ENCODE data around the gene POLQ. TPM values are rescaled to one million over a fixed set of nuclear protein-coding genes. Genes with fewer than 3 reads are reported as not detected.

Gene POLQ
- total and polyA plus RNA-seq, 10 of the 15 experiments (the other 5 are each of a cell fraction or from before 2014, with no cell fraction given): 3.3 to 22.4 (median 15.9) TPM

DNA sequence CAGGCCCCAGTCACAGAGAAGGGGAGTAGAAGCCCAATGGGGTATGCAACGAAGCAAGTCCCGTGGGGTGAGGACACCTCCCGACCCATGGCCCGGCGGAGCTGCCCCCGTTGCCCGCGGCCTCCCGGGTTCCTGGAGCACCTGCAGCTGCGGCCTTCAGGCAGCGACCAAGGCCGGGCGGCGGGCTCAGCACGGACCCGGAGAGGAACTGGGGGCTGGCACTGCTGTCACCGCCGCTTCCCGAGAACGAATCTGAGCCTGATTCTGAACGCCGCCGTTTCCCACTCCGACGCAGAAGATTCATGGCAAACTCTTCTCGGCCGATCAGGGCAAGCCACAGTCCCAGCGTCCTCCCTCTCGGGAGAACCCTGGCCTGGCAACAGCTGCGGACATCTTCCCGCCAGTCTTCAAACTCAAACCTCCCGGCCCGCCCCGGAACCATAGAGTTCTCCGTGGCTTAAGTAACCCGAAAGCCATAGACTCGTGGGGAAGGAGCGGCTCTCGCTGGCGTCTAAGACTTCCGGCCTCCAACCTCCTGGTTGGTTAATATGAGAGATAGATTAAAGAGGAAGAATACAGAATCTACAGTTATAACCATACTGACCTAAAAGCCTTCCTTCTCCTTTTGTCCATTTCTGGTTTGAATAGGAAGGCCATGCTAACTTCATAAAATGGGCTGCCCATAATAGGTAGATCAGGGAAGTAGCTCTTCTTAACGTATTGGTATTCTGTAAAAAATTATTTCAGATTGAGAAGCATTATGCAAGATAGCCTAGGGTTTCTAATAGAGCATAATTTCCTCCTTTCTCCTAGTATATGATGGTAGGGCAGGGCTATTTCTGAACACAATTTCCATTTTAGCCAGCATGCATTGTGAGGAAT is at the start of gene POLQ (continued):
- TF ChIP-seq ZBTB4 (CRISPR knock-in tag; IDR thresholded peaks at IDR 0.05) (no peak), MAX (IDR thresholded peaks at IDR 0.05; ENCODE audit: low read depth, low read length) (peak; percentile 59; the same call in 1 of the 2 replicates), KDM1A (IDR thresholded peaks at IDR 0.05; ENCODE audit: borderline replicate concordance) (no peak), BCL11A (IDR thresholded peaks at IDR 0.05; ENCODE audit: low read depth, low read length) (0 out of 2 replicates have a peak, but pooled peaks have one; percentile 4)

DNA sequence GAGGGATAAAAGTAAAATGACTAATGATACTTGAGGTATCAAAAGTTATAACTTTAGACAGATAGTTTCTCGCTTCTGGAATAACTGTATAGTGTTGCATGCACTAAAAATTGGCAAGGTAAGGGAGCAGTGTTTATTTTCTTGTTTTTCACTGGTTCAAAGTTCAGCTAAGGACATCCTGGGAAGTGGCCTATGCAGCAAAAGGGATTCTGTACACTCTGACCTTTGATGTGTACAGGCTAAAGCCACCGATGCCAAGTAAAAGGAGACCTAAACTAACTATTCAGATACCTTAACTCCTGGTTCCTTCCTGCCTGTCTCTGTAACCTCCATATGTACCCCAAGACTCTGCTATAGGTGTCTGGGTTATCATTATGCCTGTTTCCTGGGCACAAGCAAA is 49.1 kb upstream of the POLQ start:
- 76% methylated on average over 2 of the region's 2 CpGs for WGBS (ENCODE audit: insufficient coverage, insufficient replicate concordance, low lambda C conversion rate, missing lambda C conversion rate)
- H3K9ac ChIP-seq (ENCODE audit: control insufficient read depth, insufficient read depth, low read length): no peak overlapping the region
- in situ Hi-C loops (cut with MboI) (no loop called here), intact Hi-C loops (cut with micrococcal nuclease; ENCODE audit: unreplicated experiment) (no loop called here)
- SMC1A ChIA-PET (ENCODE audit: uncharacterized antibody, unreplicated experiment): interaction anchor here (1.3 to 1.5 kb wide), 2 partner anchors 10 to 11 kb away, joined by 3 read pairs; no protein-coding TSS in a partner anchor
- no peaks in the 10 kb centered on the region for H3K36me3 ChIP-seq (ENCODE audit: control insufficient read depth in 2 of 2, insufficient read depth in 2 of 2, low read length in 1 of 2)
- no peaks in the 10 kb centered on the region for H3K27me3 ChIP-seq (replicated peaks in 1 of 2; ENCODE audit: control insufficient read depth in 2 of 2, insufficient read depth in 2 of 2, low read length in 1 of 2)
- POLR2A ChIA-PET: no interaction called here
- CTCF ChIA-PET: interaction anchor here (1.0 kb wide), 1 partner anchor 25 kb away, joined by 3 read pairs; no protein-coding TSS in a partner anchor
- no peak overlapping the region for H2AFZ ChIP-seq (ENCODE audit: control insufficient read depth, low read depth, low read length)
- RAD21 ChIA-PET (ENCODE audit: unreplicated experiment): no interaction called here
- H4K20me1 ChIP-seq (ENCODE audit: control insufficient read depth, insufficient read depth): no peaks in the 10 kb centered on the region
- no peak overlapping the region for H3K27ac ChIP-seq (ENCODE audit: control insufficient read depth, insufficient read depth)
- no TSS peak for BruUV-seq (replicated peaks)
- no peaks in the 10 kb centered on the region for H3K79me2 ChIP-seq (ENCODE audit: control insufficient read depth, insufficient read depth, low read length)
- no peaks in the 10 kb centered on the region for H3K9me3 ChIP-seq (replicated peaks; ENCODE audit: control insufficient read depth, insufficient read depth, low read length)
- FAIRE-seq (no peak), DNase-seq (ENCODE audit: low read depth, low spot score) (no peak), ATAC-seq (no peak)
- H3K4me2 ChIP-seq (ENCODE audit: control insufficient read depth, insufficient read depth): no peak overlapping the region
- no peaks in the 10 kb centered on the region for H3K4me1 ChIP-seq (ENCODE audit: control insufficient read depth, insufficient read depth, low read length)
- H3K4me3 ChIP-seq: no peak overlapping the region
- no peak for TF ChIP-seq POLR2AphosphoS5 (IDR thresholded peaks at IDR 0.05; ENCODE audit: low read length)
- no peak for TF ChIP-seq MTA2 (IDR thresholded peaks at IDR 0.05; ENCODE audit: low read depth)
- no peak for TF ChIP-seq IRF4 (IDR thresholded peaks at IDR 0.05; ENCODE audit: low read depth, low read length)
- TF ChIP-seq EED (IDR thresholded peaks at IDR 0.05; ENCODE audit: low read depth): no peak
- TF ChIP-seq SUZ12 (IDR thresholded peaks at IDR 0.05; ENCODE audit: unreplicated experiment): no peak
- no peak for TF ChIP-seq ATF7 (IDR thresholded peaks at IDR 0.05; ENCODE audit: low read depth)
- no peak for TF ChIP-seq ATF3 (IDR thresholded peaks at IDR 0.05; ENCODE audit: borderline replicate concordance, extremely low read depth, low read depth, low read length)
- no peak for TF ChIP-seq HDAC2 (IDR thresholded peaks at IDR 0.05)
- TF ChIP-seq EZH2 (IDR thresholded peaks at IDR 0.05; ENCODE audit: borderline replicate concordance, control insufficient read depth, low read depth, low read length): no peak
- no peak for TF ChIP-seq SIX5 (IDR thresholded peaks at IDR 0.05; ENCODE audit: low read depth, low read length, severe bottlenecking)
- TF ChIP-seq FOS (IDR thresholded peaks at IDR 0.05; ENCODE audit: borderline replicate concordance, extremely low read depth, insufficient read length): no peak
- no peak for TF ChIP-seq FOXK2 (IDR thresholded peaks at IDR 0.05)
- TF ChIP-seq DPF2 (IDR thresholded peaks at IDR 0.05): no peak
- no peak for TF ChIP-seq HDGF (IDR thresholded peaks at IDR 0.05)
- TF ChIP-seq BACH1 (IDR thresholded peaks at IDR 0.05; ENCODE audit: borderline replicate concordance): no peak
- no peak for TF ChIP-seq RELA (IDR thresholded peaks at IDR 0.05; ENCODE audit: borderline replicate concordance, partially characterized antibody)
- TF ChIP-seq RAD21 (IDR thresholded peaks at IDR 0.05; ENCODE audit: insufficient read depth, low read depth, low read length): no peak

All from GM12878 (cell line).